ENCODE measurements around the gene PSMC3IP. TPM values are rescaled to one million over a fixed set of nuclear protein-coding genes. Genes with fewer than 3 reads are reported as not detected.

PSMC3IP gene
- polyA plus RNA-seq, 1 experiment = 3.4 TPM

DNA sequence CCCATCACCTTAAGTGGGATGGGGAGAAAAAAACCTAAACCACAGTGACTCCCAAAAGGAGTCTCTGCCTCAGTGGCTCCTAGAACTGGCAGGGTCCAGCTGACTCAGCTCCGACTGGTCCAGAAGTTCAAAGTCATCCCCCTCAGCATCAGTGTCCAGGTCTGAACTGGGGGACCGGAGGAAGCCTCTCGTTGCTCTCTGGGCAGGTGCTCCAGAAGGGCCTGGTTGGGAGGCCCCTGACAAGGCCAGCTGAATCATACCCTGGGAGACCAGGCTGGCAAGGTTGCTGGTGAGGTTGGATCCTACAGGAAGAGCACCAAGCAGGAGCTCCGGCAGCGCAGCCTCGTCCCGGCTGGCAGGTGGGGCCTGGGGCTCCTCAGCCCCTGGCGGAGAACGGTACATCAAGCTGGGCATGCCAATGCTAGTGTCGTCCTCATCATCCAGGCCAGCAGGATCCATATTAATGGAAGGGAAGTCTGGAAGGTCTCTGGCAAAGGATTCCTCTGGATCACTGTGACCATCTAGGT lies 4.3 kb upstream of the PSMC3IP start:
- POLR2A ChIA-PET = no interaction called here
- CTCF ChIA-PET = interaction anchor here (1.5 to 2.4 kb wide), 2 partner anchors 92 to 98 kb away, joined by 9 read pairs; no protein-coding TSS in a partner anchor
- no peak overlapping the region for H3K4me3 ChIP-seq (ENCODE audit: low read depth, low read length)
- TF ChIP-seq, protein P1, sequence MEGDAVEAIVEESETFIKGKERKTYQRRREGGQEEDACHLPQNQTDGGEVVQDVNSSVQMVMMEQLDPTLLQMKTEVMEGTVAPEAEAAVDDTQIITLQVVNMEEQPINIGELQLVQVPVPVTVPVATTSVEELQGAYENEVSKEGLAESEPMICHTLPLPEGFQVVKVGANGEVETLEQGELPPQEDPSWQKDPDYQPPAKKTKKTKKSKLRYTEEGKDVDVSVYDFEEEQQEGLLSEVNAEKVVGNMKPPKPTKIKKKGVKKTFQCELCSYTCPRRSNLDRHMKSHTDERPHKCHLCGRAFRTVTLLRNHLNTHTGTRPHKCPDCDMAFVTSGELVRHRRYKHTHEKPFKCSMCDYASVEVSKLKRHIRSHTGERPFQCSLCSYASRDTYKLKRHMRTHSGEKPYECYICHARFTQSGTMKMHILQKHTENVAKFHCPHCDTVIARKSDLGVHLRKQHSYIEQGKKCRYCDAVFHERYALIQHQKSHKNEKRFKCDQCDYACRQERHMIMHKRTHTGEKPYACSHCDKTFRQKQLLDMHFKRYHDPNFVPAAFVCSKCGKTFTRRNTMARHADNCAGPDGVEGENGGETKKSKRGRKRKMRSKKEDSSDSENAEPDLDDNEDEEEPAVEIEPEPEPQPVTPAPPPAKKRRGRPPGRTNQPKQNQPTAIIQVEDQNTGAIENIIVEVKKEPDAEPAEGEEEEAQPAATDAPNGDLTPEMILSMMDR (IDR thresholded peaks at IDR 0.05; ENCODE audit: insufficient read depth, low read depth, low read length) = no peak
- H3K36me3 ChIP-seq (ENCODE audit: control insufficient read depth, insufficient read depth, low read length) = peaks cover 29% of the 10 kb centered on the region
- no peaks in the 10 kb centered on the region for H3K27me3 ChIP-seq (ENCODE audit: control insufficient read depth, insufficient read depth, low read length)
- DNase-seq (ENCODE audit: low read depth) = no peak

DNA sequence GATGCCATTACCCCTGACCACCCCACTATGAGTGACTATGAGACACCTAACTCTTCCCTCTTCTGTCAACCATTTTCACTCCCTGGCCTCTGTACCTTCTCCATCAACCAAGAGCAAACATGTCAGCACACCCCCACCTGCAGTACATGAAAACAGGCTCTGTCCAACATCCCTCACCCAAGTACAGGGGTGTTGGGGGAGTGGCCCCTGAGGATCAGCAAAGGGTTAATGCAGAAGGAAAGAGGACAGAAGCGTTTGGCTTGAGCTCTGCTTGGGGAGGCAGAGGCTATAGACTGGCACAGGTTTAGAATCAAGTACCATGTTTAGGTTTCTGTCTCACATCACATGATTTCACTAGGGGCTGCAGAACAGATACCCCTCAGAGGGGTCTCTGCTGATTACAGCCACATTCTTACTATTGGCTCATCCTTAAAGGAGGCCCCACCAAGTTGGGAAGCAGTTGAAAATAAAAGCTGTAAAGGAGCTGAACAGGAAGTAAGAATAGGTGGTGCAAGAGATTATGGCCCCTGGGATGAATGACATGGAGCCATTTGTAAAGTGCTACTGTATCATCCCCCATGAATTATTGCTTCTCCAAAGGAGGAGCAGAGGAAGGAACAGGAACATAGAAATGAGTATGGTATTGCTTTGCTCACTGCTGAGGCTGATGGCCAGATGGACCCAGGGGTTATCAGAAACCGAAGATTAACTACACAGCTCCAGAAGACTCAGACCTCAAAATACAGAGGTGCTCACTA lies 2.4 kb upstream of the PSMC3IP start:
- TF ChIP-seq, protein P1 (IDR thresholded peaks at IDR 0.05; ENCODE audit: insufficient read depth, low read depth, low read length) = no peak
- CTCF ChIA-PET = interaction anchor here (1.5 to 3.7 kb wide), 4 partner anchors 7 to 104 kb away, joined by 5 to 30 read pairs (median 19); partner anchors contain the start of gene PLEKHH3
- Histone ChIP-seq H3K27me3 (ENCODE audit: control insufficient read depth, insufficient read depth, low read length) (no peaks in the 10 kb centered on the region), H3K4me3 (ENCODE audit: low read depth, low read length) (no peak overlapping the region), H3K36me3 (ENCODE audit: control insufficient read depth, insufficient read depth, low read length) (peaks cover 25% of the 10 kb centered on the region)
- POLR2A ChIA-PET = no interaction called here
- no peak for DNase-seq (ENCODE audit: low read depth)

DNA sequence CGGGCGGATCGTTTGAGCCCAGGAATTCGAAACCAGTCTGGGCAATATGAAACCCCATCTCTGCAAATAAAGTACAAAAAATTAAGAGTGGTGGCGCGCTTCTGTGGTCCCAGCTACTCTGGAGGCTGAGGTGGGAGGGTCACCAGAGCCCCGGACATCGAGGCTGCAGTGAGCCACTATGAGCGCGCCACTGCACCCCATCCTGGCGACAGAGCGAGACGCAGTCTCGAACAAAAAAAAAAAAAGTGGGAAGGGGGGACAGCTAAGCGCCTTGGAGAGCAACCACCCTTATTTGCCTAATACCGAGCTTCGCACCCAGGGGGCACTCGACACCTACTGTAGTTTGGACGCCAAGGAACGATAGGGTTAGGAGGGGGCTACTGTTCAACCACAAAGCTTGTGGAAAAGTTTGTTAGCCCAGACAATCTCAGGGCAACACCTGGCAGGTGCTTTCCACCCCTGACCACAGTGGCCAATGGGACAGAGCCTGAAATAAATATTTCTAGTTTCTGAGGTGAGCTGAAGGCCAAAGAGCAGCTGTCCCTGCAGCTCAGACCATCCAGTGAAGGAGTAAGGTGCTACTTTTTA lies 847 bp upstream of the PSMC3IP start:
- no peak for DNase-seq (ENCODE audit: low read depth)
- ChIA-PET POLR2A (interaction anchor here (0.5 to 0.7 kb wide), 3 partner anchors 59 to 202 kb away, joined by 3 to 5 read pairs (median 4); partner anchors contain the start of gene WNK4), CTCF (interaction anchor here (0.7 to 3.7 kb wide), 36 partner anchors 9 to 350 kb away, joined by 3 to 56 read pairs (median 4); partner anchors contain the start of genes BECN1, CCR10, CNTNAP1 and HSD17B1)
- H3K27me3 ChIP-seq (ENCODE audit: control insufficient read depth, insufficient read depth, low read length) = no peaks in the 10 kb centered on the region
- H3K36me3 ChIP-seq (ENCODE audit: control insufficient read depth, insufficient read depth, low read length) = peaks cover 20% of the 10 kb centered on the region
- TF ChIP-seq, protein P1 (IDR thresholded peaks at IDR 0.05; ENCODE audit: insufficient read depth, low read depth, low read length) = peak; percentile 76
- H3K4me3 ChIP-seq (ENCODE audit: low read depth, low read length) = peak overlapping the region; percentile 46

DNA sequence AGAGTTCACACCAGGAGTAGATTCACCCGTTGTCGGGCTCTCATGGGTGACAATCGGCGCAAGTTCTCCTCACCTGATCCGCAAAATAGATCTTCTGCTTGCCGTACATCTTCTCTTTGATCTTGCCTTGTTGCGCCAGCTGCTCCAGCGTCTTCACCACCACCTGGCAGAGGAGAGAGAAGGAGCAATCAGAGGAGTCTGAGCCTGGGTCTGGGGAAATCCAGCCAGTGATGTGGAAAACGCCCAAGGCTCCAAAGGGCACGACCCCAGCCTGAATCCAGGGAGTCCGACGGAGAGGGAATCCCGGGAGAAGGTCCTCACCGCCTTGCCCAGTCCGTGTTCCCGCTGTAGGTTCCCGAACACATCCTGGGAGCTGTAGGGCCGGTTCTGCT lies 393 bp downstream of the PSMC3IP start:
- H3K4me3 ChIP-seq (ENCODE audit: low read depth, low read length) = peak overlapping the region; percentile 46
- H3K36me3 ChIP-seq (ENCODE audit: control insufficient read depth, insufficient read depth, low read length) = peaks cover 18% of the 10 kb centered on the region
- H3K27me3 ChIP-seq (ENCODE audit: control insufficient read depth, insufficient read depth, low read length) = no peaks in the 10 kb centered on the region
- ChIA-PET POLR2A (no interaction called here), CTCF (interaction anchor here (0.6 to 3.7 kb wide), 20 partner anchors 9 to 1043 kb away, joined by 3 to 56 read pairs (median 7); partner anchors contain the start of genes CCR10, CNTNAP1, PLEKHH3 and RAMP2)
- TF ChIP-seq, protein P1 (IDR thresholded peaks at IDR 0.05; ENCODE audit: insufficient read depth, low read depth, low read length) = no peak
- DNase-seq (ENCODE audit: low read depth) = no peak

DNA sequence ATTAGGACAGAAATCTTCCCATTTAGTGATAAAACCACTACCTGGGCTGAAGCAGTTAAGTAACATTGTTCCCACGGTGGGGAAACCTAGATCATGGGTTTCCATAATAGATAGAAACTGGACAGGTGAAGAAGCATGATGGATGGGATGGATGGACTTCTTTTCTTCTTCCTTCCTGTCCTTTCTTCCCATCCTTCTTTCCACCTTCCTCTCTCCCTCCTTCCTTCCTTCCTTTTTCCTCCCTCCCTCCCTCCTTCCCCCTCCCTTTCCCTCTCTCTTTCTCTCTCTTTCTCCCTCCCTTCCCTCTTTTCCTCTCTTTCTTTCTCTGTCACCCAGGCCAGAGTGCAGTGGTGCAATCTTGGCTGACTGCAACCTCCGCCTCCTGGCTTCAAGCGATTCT lies 3.1 kb downstream of the PSMC3IP start:
- no peak for DNase-seq (ENCODE audit: low read depth)
- CTCF ChIA-PET = interaction anchor here (1.6 kb wide), 2 partner anchors 106 to 189 kb away, joined by 3 read pairs; no protein-coding TSS in a partner anchor
- H3K4me3 ChIP-seq (ENCODE audit: low read depth, low read length) = no peak overlapping the region
- no peaks in the 10 kb centered on the region for H3K27me3 ChIP-seq (ENCODE audit: control insufficient read depth, insufficient read depth, low read length)
- TF ChIP-seq, protein P1 (IDR thresholded peaks at IDR 0.05; ENCODE audit: insufficient read depth, low read depth, low read length) = no peak
- POLR2A ChIA-PET = no interaction called here
- peaks cover 22% of the 10 kb centered on the region for H3K36me3 ChIP-seq (ENCODE audit: control insufficient read depth, insufficient read depth, low read length)

Measured in BJ (cell line).